LNCAP (cell line): ENCODE data around the gene PSME1.

Experiments
- CTCF ChIP-seq: fragments of 450-650 bp; IDR thresholded peaks from 2 replicates; pipeline ENCODE4 v1.5.1; 2017; ENCODE audit warnings: mild to moderate bottlenecking

PSME1 gene

DNA sequence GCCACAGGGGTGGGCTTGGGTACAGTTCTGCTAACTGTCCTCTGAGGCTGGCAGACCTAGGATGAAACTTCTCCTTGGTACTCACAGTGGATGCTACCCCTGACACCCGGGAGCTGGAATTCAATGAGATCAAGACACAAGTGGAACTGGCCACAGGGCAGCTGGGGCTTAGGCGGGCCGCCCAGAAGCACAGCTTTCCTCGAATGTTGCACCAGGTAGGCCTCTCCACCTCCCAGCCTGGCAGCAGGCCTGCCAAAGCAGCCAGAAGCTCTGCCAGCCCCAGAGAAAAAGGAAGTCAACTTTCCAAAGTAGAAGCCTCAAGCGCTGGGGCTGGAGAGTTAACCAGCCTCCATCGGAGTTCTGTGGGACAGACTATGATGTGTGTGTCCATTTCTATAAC, 18.8 kb upstream of the PSME1 start:
- TF ChIP-seq CTCF, result no peak

DNA sequence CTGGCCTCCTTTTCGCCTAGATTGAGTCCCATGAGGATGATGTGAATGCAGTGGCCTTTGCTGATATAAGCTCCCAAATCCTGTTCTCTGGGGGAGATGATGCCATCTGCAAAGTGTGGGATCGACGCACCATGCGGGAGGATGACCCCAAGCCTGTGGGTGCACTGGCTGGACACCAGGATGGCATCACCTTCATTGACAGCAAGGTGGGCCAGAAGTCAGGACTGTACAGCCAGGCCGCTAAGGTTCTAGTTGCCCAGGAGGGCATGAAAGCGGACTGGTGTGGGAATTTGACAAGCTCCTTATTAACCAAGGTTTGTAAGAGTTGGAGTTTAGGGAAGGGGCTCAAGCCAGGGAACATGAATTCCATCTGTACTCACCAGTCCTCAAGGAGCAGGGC, 16.3 kb upstream of the PSME1 start:
- TF ChIP-seq CTCF, result no peak

DNA sequence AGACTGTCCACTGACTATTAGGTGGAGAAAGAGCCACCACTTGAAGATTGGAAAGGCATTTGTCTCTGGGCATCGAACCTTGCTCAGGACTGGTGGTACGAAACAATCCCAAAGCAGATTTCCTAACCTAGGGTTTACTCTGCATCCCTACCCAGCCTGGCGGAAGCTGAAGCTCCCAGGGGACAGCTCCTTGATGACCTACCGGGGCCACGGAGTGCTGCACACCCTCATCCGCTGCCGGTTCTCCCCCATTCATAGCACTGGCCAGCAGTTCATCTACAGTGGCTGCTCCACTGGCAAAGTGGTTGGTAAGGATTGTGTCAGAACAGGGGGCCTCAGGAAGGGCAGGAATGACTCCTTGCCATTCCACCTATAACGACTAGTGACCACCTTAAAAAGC, 14.8 kb upstream of the PSME1 start:
- TF ChIP-seq CTCF, result no peak

DNA sequence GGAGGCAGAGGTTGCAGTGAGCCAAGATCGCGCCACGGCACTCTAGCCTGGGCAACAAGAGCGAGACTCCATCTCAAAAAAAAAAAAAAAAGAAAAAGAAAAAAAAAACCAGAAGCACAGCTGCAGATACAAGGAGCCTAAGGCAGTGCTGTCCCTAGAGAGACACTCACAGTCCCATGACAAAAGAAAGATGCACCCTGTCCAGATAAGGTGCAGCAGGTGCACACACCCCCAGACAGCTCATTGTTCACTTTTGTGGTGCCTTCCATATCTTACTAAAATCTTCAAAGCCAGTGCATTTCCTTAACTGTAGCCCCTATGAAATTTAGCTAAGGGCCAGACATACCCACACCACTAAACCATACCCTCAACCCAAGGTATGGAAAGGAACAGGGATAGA, 13.6 kb upstream of the PSME1 start:
- TF ChIP-seq CTCF, result no peak

- TF ChIP-seq CTCF, result no peak
These were observed 13.1 kb upstream of the PSME1 start for GRCh38 chr14:24122898-24123297.

GRCh38 chr14:24123424-24124417, 12.3 kb upstream of the PSME1 start:
- TF ChIP-seq CTCF, result no peak

GRCh38 chr14:24126939-24127338, 9.1 kb upstream of the PSME1 start:
- no peak for TF ChIP-seq CTCF
